GM12878 (cell line): ENCODE results near the gene DYNC1H1. TPM values are rescaled to one million over a fixed set of nuclear protein-coding genes. Genes with fewer than 3 reads are reported as not detected.

Experiments
- ATAC-seq: fragments of 200-7000 bp; cut with Tn5 transposase; 3 replicates; pipeline ENCODE4 v1.9.1; 2020; ENCODE audit warnings: mild to moderate bottlenecking, moderate library complexity
- BruUV-seq: library from RNA; stranded (reverse); fragments of 400-500 nt; replicated peaks from 2 replicates; lab custom pipeline; 2021; lab: Mats Ljungman, UMichigan
- CTCF ChIA-PET: fragments of 300-600 bp; sonication (Branson Sonifier 250); formaldehyde crosslinking; extraction: SDS; loops from one replicate; lab custom pipeline; 2021; ENCODE audit warnings: inconsistent platforms; lab: Yijun Ruan, JAX
- POLR2A ChIA-PET: fragments of 350-600 bp; formaldehyde crosslinking; extraction: SDS; loops from one replicate; lab custom pipeline; 2021; ENCODE audit warnings: inconsistent platforms; lab: Charles Lee
- RAD21 ChIA-PET: fragments of 300-600 bp; sonication (Branson Sonifier 250); formaldehyde crosslinking; loops from one replicate; lab custom pipeline; 2023; ENCODE audit warnings: antibody characterized with exemption; ENCODE audit not compliant: unreplicated experiment; lab: Charles Lee
- SMC1A ChIA-PET: fragments of 300-600 bp; sonication (Branson Sonifier 250); formaldehyde crosslinking; loops from one replicate; lab custom pipeline; 2023; ENCODE audit not compliant: unreplicated experiment, uncharacterized antibody; lab: Charles Lee
- DNase-seq: peaks from one replicate; pipeline ENCODE4 v3.0.0-alpha.2; 2011; ENCODE audit warnings: low read depth, low spot score
- FAIRE-seq: peaks from 3 replicates; lab custom pipeline; 2011; peaks lifted over from hg19 to GRCh38; lab: Jason Lieb, UNC
- H2AFZ ChIP-seq: 2 replicates; pipeline ENCODE4 v1.6.0; 2011; ENCODE audit warnings: low read depth, low read length, control low read depth; ENCODE audit not compliant: control insufficient read depth
- H3K27ac ChIP-seq: 2 replicates; pipeline ENCODE4 v1.5.1; 2011; ENCODE audit warnings: control low read depth; ENCODE audit not compliant: control insufficient read depth, insufficient read depth
- H3K27me3 ChIP-seq, 2 experiments: replicated peaks in 1 of 2; 2 replicates each; pipeline versions ENCODE4 v1.6.0 to v1.6.1; 2011; ENCODE audit warnings: low read length in 1 of 2; ENCODE audit not compliant: control insufficient read depth in 2 of 2, insufficient read depth in 2 of 2
- H3K36me3 ChIP-seq, 2 experiments: 2 replicates each; pipeline ENCODE4 v1.5.1; 2011; ENCODE audit warnings: low read length in 1 of 2; ENCODE audit not compliant: control insufficient read depth in 2 of 2, insufficient read depth in 2 of 2
- H3K4me1 ChIP-seq: 2 replicates; pipeline ENCODE4 v1.6.1; 2011; ENCODE audit warnings: mild to moderate bottlenecking, low read length, moderate library complexity, mixed read lengths; ENCODE audit not compliant: control insufficient read depth, insufficient read depth
- H3K4me2 ChIP-seq: 2 replicates; pipeline ENCODE4 v1.6.0; 2011; ENCODE audit warnings: control low read depth; ENCODE audit not compliant: control insufficient read depth, insufficient read depth
- H3K4me3 ChIP-seq: fragments of 200-600 bp; sonication (generic); 2 replicates; pipeline ENCODE4 v1.5.1; 2016
- H3K79me2 ChIP-seq: 2 replicates; pipeline ENCODE4 v1.6.0; 2011; ENCODE audit warnings: low read length; ENCODE audit not compliant: control insufficient read depth, insufficient read depth
- H3K9ac ChIP-seq: 2 replicates; pipeline ENCODE4 v1.8.0; 2011; ENCODE audit warnings: low read length, control low read depth, mixed read lengths; ENCODE audit not compliant: control insufficient read depth, insufficient read depth
- H3K9me3 ChIP-seq: replicated peaks from 3 replicates; pipeline ENCODE4 v1.5.1; 2011; ENCODE audit warnings: mild to moderate bottlenecking, low read length; ENCODE audit not compliant: control insufficient read depth, insufficient read depth
- H4K20me1 ChIP-seq: 2 replicates; pipeline ENCODE4 v1.6.0; 2011; ENCODE audit not compliant: control insufficient read depth, insufficient read depth
- ATF2 ChIP-seq: IDR thresholded peaks from 2 replicates; pipeline ENCODE4 v1.6.1; 2012; ENCODE audit warnings: low read length, inconsistent platforms
- CEBPB ChIP-seq, 2 experiments: fragments of 150-350 bp in 1 of 2; IDR thresholded peaks; 2 replicates each; pipeline ENCODE4 v1.6.1; 2012 to 2014; ENCODE audit warnings: low read depth in 2 of 2, low read length in 2 of 2, borderline replicate concordance in 1 of 2, inconsistent platforms in 1 of 2
- FOS ChIP-seq: IDR thresholded peaks from 3 replicates; pipeline ENCODE4 v1.6.1; 2011; ENCODE audit warnings: borderline replicate concordance; ENCODE audit not compliant: insufficient read length; ENCODE audit errors: extremely low read depth
- GABPA ChIP-seq: IDR thresholded peaks from 2 replicates; pipeline ENCODE4 v1.6.1; 2014; ENCODE audit warnings: antibody characterized with exemption, low read depth, mild to moderate bottlenecking, inconsistent platforms
- HDAC6 ChIP-seq: fragments of 200-600 bp; sonication (generic); IDR thresholded peaks from one replicate; pipeline ENCODE4 v1.8.0; 2017; ENCODE audit warnings: antibody characterized with exemption; ENCODE audit not compliant: unreplicated experiment
- IKZF1 ChIP-seq: fragments of 450-650 bp; conservative IDR thresholded peaks from 2 replicates; pipeline ENCODE4 v1.6.1; 2017; ENCODE audit warnings: antibody characterized with exemption, mild to moderate bottlenecking
- MTA3 ChIP-seq: IDR thresholded peaks from 2 replicates; pipeline ENCODE4 v1.6.1; 2012; ENCODE audit warnings: low read length, inconsistent platforms, borderline replicate concordance
- MYB ChIP-seq: fragments of 150-350 bp; IDR thresholded peaks from 2 replicates; pipeline ENCODE4 v1.6.1; 2014; ENCODE audit warnings: mild to moderate bottlenecking, low read depth, low read length, borderline replicate concordance
- NBN ChIP-seq: fragments of 450-650 bp; IDR thresholded peaks from 2 replicates; pipeline ENCODE4 v1.6.1; 2016
- NFIC ChIP-seq: IDR thresholded peaks from 2 replicates; pipeline ENCODE4 v1.6.1; 2012; ENCODE audit warnings: low read depth, mild to moderate bottlenecking, inconsistent platforms, low read length, moderate library complexity
- PAX5 ChIP-seq: IDR thresholded peaks from 2 replicates; pipeline ENCODE4 v1.6.1; 2011; ENCODE audit warnings: low read depth, low read length, borderline replicate concordance
- SPI1 ChIP-seq: IDR thresholded peaks from 2 replicates; pipeline ENCODE4 v1.6.1; 2011; ENCODE audit warnings: low read depth, mild to moderate bottlenecking, low read length, moderate library complexity, borderline replicate concordance; ENCODE audit not compliant: insufficient read depth
- STAT1 ChIP-seq: fragments of 450-650 bp; conservative IDR thresholded peaks from 2 replicates; pipeline ENCODE4 v1.6.1; 2014; ENCODE audit warnings: antibody characterized with exemption, mild to moderate bottlenecking
- TAF1 ChIP-seq: IDR thresholded peaks from 2 replicates; pipeline ENCODE4 v1.6.1; 2011; ENCODE audit warnings: mild to moderate bottlenecking, low read depth, low read length, borderline replicate concordance
- YBX1 ChIP-seq: fragments of 450-650 bp; IDR thresholded peaks from 2 replicates; pipeline ENCODE4 v1.6.1; 2016; ENCODE audit warnings: antibody characterized with exemption
- ZSCAN29 ChIP-seq: fragments of 450-650 bp; IDR thresholded peaks from 2 replicates; pipeline ENCODE4 v1.6.1; 2017; ENCODE audit warnings: mild to moderate bottlenecking, moderate library complexity
- WGBS: methylation state at CpG from one replicate; pipeline ENCODE4 v1.1.6; 2016; ENCODE audit warnings: low lambda C conversion rate; ENCODE audit not compliant: insufficient replicate concordance, insufficient coverage; ENCODE audit errors: missing lambda C conversion rate; 5-methylcytosine and 5-hydroxymethylcytosine counted together
- in situ Hi-C: fragments of 300-500 bp; cut with MboI; formaldehyde crosslinking; loops from 9 replicates; pipeline ENCODE4 v1.14.3; 2018; ENCODE audit warnings: mixed read lengths
- intact Hi-C: fragments of 100-400 bp; cut with micrococcal nuclease; formaldehyde crosslinking; loops from one replicate; pipeline ENCODE4 v1.14.2; 2022; ENCODE audit not compliant: unreplicated experiment
- polyA plus RNA-seq, 11 experiments: library from polyadenylated mRNA; depleted of rRNA in 4 of 11; unstranded in 6 of 11; stranded (reverse) in 5 of 11; fragments of >200 nt; fragmentation: Nextera tagmentation in 4 of 11; fragmentation: Illumina TruSeq in 1 of 11; extraction: Ambion mirVana in 4 of 11; extraction: Trizol in 1 of 11; gene quantifications; 1 replicate in 1 of 11; 2 replicates in 10 of 11; pipeline versions ENCODE4 v1.2.1 to v1.2.3, GENCODE V29; 2011 to 2016; ENCODE audit warnings: inconsistent platforms in 2 of 11, missing spikeins in 2 of 11, low read depth in 1 of 11
- total RNA-seq, 4 experiments: library from RNA; depleted of rRNA in 3 of 4; stranded (reverse); fragments of >200 nt in 3 of 4; fragmentation: Illumina TruSeq in 1 of 4; extraction: Trizol in 1 of 4; gene quantifications; 2 replicates each; pipeline versions ENCODE4 v1.2.1 to v1.2.3, GENCODE V29; 2013 to 2021

The DYNC1H1 gene
- total and polyA plus RNA-seq, 10 of the 15 experiments (the other 5 are each of a cell fraction or from before 2014, with no cell fraction given): 38.4 to 291 (median 111) TPM

GRCh38 chr14:102005336-102005735, 41.0 kb downstream of the DYNC1H1 start:
- Histone ChIP-seq H3K27me3 (no peaks in the 10 kb centered on the region), H3K36me3 (peaks cover 42 to 49% of the 10 kb centered on the region in 2 experiments), H3K4me2 (no peak overlapping the region), H3K9me3 (no peaks in the 10 kb centered on the region), H3K9ac (no peak overlapping the region), H3K4me3 (no peak overlapping the region), H2AFZ (no peak overlapping the region), H3K4me1 (no peaks in the 10 kb centered on the region), H3K79me2 (no peaks in the 10 kb centered on the region), H4K20me1 (no peaks in the 10 kb centered on the region), H3K27ac (no peak overlapping the region)
- FAIRE-seq (no peak), DNase-seq (no peak), ATAC-seq (no peak)
- ChIA-PET CTCF (interaction anchor here (1.2 kb wide), 1 partner anchor 298 kb away, joined by 3 read pairs; no protein-coding TSS in a partner anchor), POLR2A (no interaction called here), SMC1A (interaction anchor here (1.2 kb wide), 2 partner anchors 9 to 13 kb away, joined by 3 read pairs; no protein-coding TSS in a partner anchor), RAD21 (no interaction called here)
- 94% methylated on average over 9 of the region's 9 CpGs for WGBS
- intact Hi-C loops: no loop called here
- no peak for TF ChIP-seq STAT1
- TF ChIP-seq SPI1: no peak
- TF ChIP-seq FOS: no peak
- TF ChIP-seq TAF1: no peak
- no peak for TF ChIP-seq HDAC6
- no peak for TF ChIP-seq GABPA
- TF ChIP-seq MYB: no peak
- TF ChIP-seq MTA3: no peak
- no peak for TF ChIP-seq ATF2
- no peak for TF ChIP-seq ZSCAN29
- TF ChIP-seq IKZF1: no peak
- TF ChIP-seq PAX5: no peak
- TF ChIP-seq NBN: no peak
- no peak for TF ChIP-seq NFIC
- TF ChIP-seq CEBPB (IDR thresholded peaks at IDR 0.05; ENCODE audit: borderline replicate concordance in 1 of 2, low read depth in 2 of 2, low read length in 2 of 2): no peak
- TF ChIP-seq YBX1: no peak
- in situ Hi-C loops: no loop called here
- no TSS peak for BruUV-seq
